ENCODE data around the gene PNMT.
"Not testable (repeated sequence)": the region's sequence is repeated elsewhere in the genome, so short reads cannot be mapped to it uniquely, and the experiment has no call there.

The PNMT gene

GRCh38 chr17:39705786-39706348, 37.6 kb downstream of the PNMT start:
- H3K27ac ChIP-seq = peak overlapping the region; percentile 90
- TF ChIP-seq ZFX (IDR thresholded peaks at IDR 0.05; ENCODE audit: borderline replicate concordance) = no peak
- no peak for TF ChIP-seq CTCF (IDR thresholded peaks at IDR 0.05)

GRCh38 chr17:39706383-39706782, 38.1 kb downstream of the PNMT start:
- TF ChIP-seq CTCF (IDR thresholded peaks at IDR 0.05) = no peak
- TF ChIP-seq ZFX (IDR thresholded peaks at IDR 0.05; ENCODE audit: borderline replicate concordance) = no peak
- peak overlapping the region; percentile 90 for H3K27ac ChIP-seq

GRCh38 chr17:39706921-39707337, 38.7 kb downstream of the PNMT start:
- TF ChIP-seq ZFX (IDR thresholded peaks at IDR 0.05; ENCODE audit: borderline replicate concordance) = no peak
- TF ChIP-seq CTCF (IDR thresholded peaks at IDR 0.05) = no peak
- 0 out of 2 replicates have a peak overlapping the region, but pooled peaks have one; percentile 90 for H3K27ac ChIP-seq

GRCh38 chr17:39709319-39709997, 41.2 kb downstream of the PNMT start:
- no peak for TF ChIP-seq CTCF (IDR thresholded peaks at IDR 0.05)
- TF ChIP-seq ZFX (IDR thresholded peaks at IDR 0.05; ENCODE audit: borderline replicate concordance) = no peak
- H3K27ac ChIP-seq = no peak overlapping the region

- TF ChIP-seq CTCF (IDR thresholded peaks at IDR 0.05) (no peak), ZFX (IDR thresholded peaks at IDR 0.05; ENCODE audit: borderline replicate concordance) (no peak)
- no peak overlapping the region for H3K27ac ChIP-seq
Observed at GRCh38 chr17:39709998-39710964, 42.0 kb downstream of the PNMT start.

GRCh38 chr17:39711071-39711470, 42.8 kb downstream of the PNMT start:
- H3K27ac ChIP-seq = not testable (repeated sequence)

- H3K27ac ChIP-seq = no peak overlapping the region
- no peak for TF ChIP-seq CTCF (IDR thresholded peaks at IDR 0.05)
Observed at GRCh38 chr17:39711851-39712250, 43.6 kb downstream of the PNMT start.

Data from 22Rv1 (cell line).